MM.1S (cell line): ENCODE results near the gene UGGT1.
A peak's percentile ranks its signal among the peaks of the same experiment; 100 is the strongest.

Experiments
- DNase-seq: peaks from one replicate; pipeline ENCODE4 v3.0.0-alpha.2; 2015
- H2AFZ ChIP-seq: fragments of 300-600 bp; sonication (generic); 2 replicates; pipeline ENCODE4 v1.6.0; 2016; ENCODE audit warnings: antibody characterized with exemption, low read length
- H3F3A ChIP-seq: fragments of 300-600 bp; sonication (generic); 2 replicates; pipeline ENCODE4 v1.6.1; 2016; ENCODE audit warnings: mild to moderate bottlenecking, antibody characterized with exemption, low read length, moderate library complexity, mixed read lengths; ENCODE audit not compliant: insufficient read depth
- H3K27ac ChIP-seq: fragments of 300-600 bp; sonication (generic); 2 replicates; pipeline ENCODE4 v1.5.1; 2016; ENCODE audit warnings: mild to moderate bottlenecking, low read length
- H3K27me3 ChIP-seq: fragments of 300-600 bp; sonication (generic); replicated peaks from 2 replicates; pipeline ENCODE4 v1.6.0; 2016; ENCODE audit warnings: low read length; ENCODE audit not compliant: insufficient read depth
- H3K36me3 ChIP-seq: fragments of 300-600 bp; sonication (generic); replicated peaks from 2 replicates; pipeline ENCODE4 v1.6.1; 2016; ENCODE audit warnings: mild to moderate bottlenecking, low read length, mixed read lengths; ENCODE audit not compliant: insufficient read depth
- H3K4me1 ChIP-seq: fragments of 300-600 bp; sonication (generic); 2 replicates; pipeline ENCODE4 v1.6.1; 2016; ENCODE audit warnings: low read length, mixed read lengths
- H3K4me2 ChIP-seq: fragments of 300-600 bp; sonication (generic); 2 replicates; pipeline ENCODE4 v1.6.0; 2016; ENCODE audit warnings: low read depth, low read length
- H3K4me3 ChIP-seq: fragments of 300-600 bp; sonication (generic); 2 replicates; pipeline ENCODE4 v1.5.1; 2016; ENCODE audit warnings: low read length, mixed read lengths
- H3K79me2 ChIP-seq: fragments of 300-600 bp; sonication (generic); 2 replicates; pipeline ENCODE4 v1.6.1; 2016; ENCODE audit warnings: mixed run types, low read length, mixed read lengths
- H3K9ac ChIP-seq: fragments of 300-600 bp; sonication (generic); 2 replicates; pipeline ENCODE4 v1.6.1; 2016; ENCODE audit warnings: low read length, mixed read lengths
- H3K9me2 ChIP-seq: fragments of 300-600 bp; sonication (generic); replicated peaks from 2 replicates; pipeline ENCODE4 v1.6.1; 2016; ENCODE audit warnings: mild to moderate bottlenecking, low read length, mixed read lengths; ENCODE audit not compliant: insufficient read depth
- H3K9me3 ChIP-seq: fragments of 300-600 bp; sonication (generic); replicated peaks from 2 replicates; pipeline ENCODE4 v1.6.1; 2016; ENCODE audit warnings: mild to moderate bottlenecking, low read length, mixed read lengths; ENCODE audit not compliant: insufficient read depth
- H4K20me1 ChIP-seq: fragments of 300-600 bp; sonication (generic); 2 replicates; pipeline ENCODE4 v1.6.1; 2016; ENCODE audit warnings: mild to moderate bottlenecking, low read length, moderate library complexity, mixed read lengths; ENCODE audit not compliant: insufficient read depth
- CTCF ChIP-seq: fragments of 300-600 bp; sonication (generic); IDR thresholded peaks from 2 replicates; pipeline ENCODE4 v1.5.1; 2016; ENCODE audit warnings: antibody characterized with exemption, low read length, mixed read lengths
- EZH2 ChIP-seq: fragments of 300-600 bp; sonication (generic); optimal IDR thresholded peaks from 2 replicates; pipeline ENCODE3; 2017; ENCODE audit warnings: low read depth, mild to moderate bottlenecking, antibody characterized with exemption, low read length, mixed read lengths
- EZH2phosphoT487 ChIP-seq: fragments of 300-600 bp; sonication (generic); IDR thresholded peaks from 2 replicates; pipeline ENCODE4 v1.6.1; 2018; ENCODE audit warnings: antibody characterized with exemption, low read length

Gene UGGT1

GRCh38 chr2:128145651-128146050, 54.7 kb downstream of the UGGT1 start:
- no peaks in the 10 kb centered on the region for H3K9me2 ChIP-seq
- H3K4me3 ChIP-seq: no peak overlapping the region
- H4K20me1 ChIP-seq: no peaks in the 10 kb centered on the region
- no peak for DNase-seq
- no peaks in the 10 kb centered on the region for H3K4me1 ChIP-seq
- no peak overlapping the region for H3K9ac ChIP-seq
- H3K4me2 ChIP-seq: no peak overlapping the region
- no peak for TF ChIP-seq EZH2phosphoT487
- TF ChIP-seq EZH2: no peak
- TF ChIP-seq CTCF: no peak
- H2AFZ ChIP-seq: no peak overlapping the region
- H3K27me3 ChIP-seq: no peaks in the 10 kb centered on the region
- H3K79me2 ChIP-seq: peaks cover 3% of the 10 kb centered on the region; the same call in 1 of the 2 replicates
- H3K9me3 ChIP-seq: no peaks in the 10 kb centered on the region
- no peak overlapping the region for H3K27ac ChIP-seq
- peaks cover 2% of the 10 kb centered on the region; the same call in 1 of the 2 replicates for H3F3A ChIP-seq
- H3K36me3 ChIP-seq: peaks cover 11% of the 10 kb centered on the region; the same call in 1 of the 2 replicates

DNA sequence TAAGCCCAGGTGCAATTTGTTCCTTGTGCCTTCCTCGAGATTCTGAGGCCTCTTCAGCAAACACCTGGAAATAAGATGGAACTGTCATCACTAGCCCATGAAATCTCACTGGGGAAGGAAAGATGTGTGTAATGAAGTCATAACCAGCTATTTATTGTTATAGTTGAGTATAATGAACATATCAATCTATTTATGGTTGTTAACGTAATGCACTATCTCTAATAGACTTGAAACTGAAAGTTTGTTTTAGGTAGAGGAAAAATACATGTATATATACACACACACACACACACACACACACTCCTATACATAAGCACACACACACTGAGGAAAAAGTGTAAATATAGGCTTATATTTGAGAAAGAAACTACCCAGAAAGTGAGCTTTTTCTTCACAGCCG, 62.8 kb downstream of the UGGT1 start:
- no peak overlapping the region for H2AFZ ChIP-seq
- H3K4me1 ChIP-seq: no peaks in the 10 kb centered on the region
- H3K9me3 ChIP-seq: no peaks in the 10 kb centered on the region
- peak; percentile 29 for DNase-seq
- H3K79me2 ChIP-seq: 0 out of 2 replicates have a peak, but pooled peaks cover 6% of the 10 kb centered on the region
- peaks cover 5% of the 10 kb centered on the region for H3F3A ChIP-seq
- no peaks in the 10 kb centered on the region for H4K20me1 ChIP-seq
- H3K4me3 ChIP-seq: no peak overlapping the region
- no peak overlapping the region for H3K4me2 ChIP-seq
- peak overlapping the region; percentile 55; the same call in 1 of the 2 replicates for H3K27ac ChIP-seq
- H3K27me3 ChIP-seq: no peaks in the 10 kb centered on the region
- no peak overlapping the region for H3K9ac ChIP-seq
- H3K36me3 ChIP-seq: no peaks in the 10 kb centered on the region; the same call in none of the 2 replicates
- H3K9me2 ChIP-seq: no peaks in the 10 kb centered on the region
- TF ChIP-seq EZH2: no peak
- no peak for TF ChIP-seq CTCF
- TF ChIP-seq EZH2phosphoT487: no peak

GRCh38 chr2:128154225-128154624, 63.2 kb downstream of the UGGT1 start:
- 0 out of 2 replicates have a peak, but pooled peaks cover 6% of the 10 kb centered on the region for H3K79me2 ChIP-seq
- H3K9me3 ChIP-seq: no peaks in the 10 kb centered on the region
- peaks cover 5% of the 10 kb centered on the region for H3F3A ChIP-seq
- TF ChIP-seq EZH2: no peak
- no peak for TF ChIP-seq CTCF
- TF ChIP-seq EZH2phosphoT487: no peak
- no peaks in the 10 kb centered on the region for H4K20me1 ChIP-seq
- H3K9me2 ChIP-seq: no peaks in the 10 kb centered on the region
- no peaks in the 10 kb centered on the region for H3K4me1 ChIP-seq
- H3K4me3 ChIP-seq: no peak overlapping the region
- H3K4me2 ChIP-seq: no peak overlapping the region
- no peaks in the 10 kb centered on the region for H3K27me3 ChIP-seq
- DNase-seq: no peak
- H3K36me3 ChIP-seq: no peaks in the 10 kb centered on the region; the same call in none of the 2 replicates
- no peak overlapping the region for H3K9ac ChIP-seq
- peak overlapping the region; percentile 38; the same call in 1 of the 2 replicates for H3K27ac ChIP-seq
- no peak overlapping the region for H2AFZ ChIP-seq
